ENCODE data around the gene ALKBH5.

Gene ALKBH5

GRCh38 chr17:18183334-18184142 is at the start of gene ALKBH5:
ALKBH5 (plus strand) TSS chr17:18183828; CDS start chr17:18184244, 416 bp downstream.
- peak; percentile 97 to 100 (median 100) for DNase-seq

GRCh38 chr17:18136357-18136756 is 47.3 kb upstream of the ALKBH5 start:
- DNase-seq, result no peak

DNA sequence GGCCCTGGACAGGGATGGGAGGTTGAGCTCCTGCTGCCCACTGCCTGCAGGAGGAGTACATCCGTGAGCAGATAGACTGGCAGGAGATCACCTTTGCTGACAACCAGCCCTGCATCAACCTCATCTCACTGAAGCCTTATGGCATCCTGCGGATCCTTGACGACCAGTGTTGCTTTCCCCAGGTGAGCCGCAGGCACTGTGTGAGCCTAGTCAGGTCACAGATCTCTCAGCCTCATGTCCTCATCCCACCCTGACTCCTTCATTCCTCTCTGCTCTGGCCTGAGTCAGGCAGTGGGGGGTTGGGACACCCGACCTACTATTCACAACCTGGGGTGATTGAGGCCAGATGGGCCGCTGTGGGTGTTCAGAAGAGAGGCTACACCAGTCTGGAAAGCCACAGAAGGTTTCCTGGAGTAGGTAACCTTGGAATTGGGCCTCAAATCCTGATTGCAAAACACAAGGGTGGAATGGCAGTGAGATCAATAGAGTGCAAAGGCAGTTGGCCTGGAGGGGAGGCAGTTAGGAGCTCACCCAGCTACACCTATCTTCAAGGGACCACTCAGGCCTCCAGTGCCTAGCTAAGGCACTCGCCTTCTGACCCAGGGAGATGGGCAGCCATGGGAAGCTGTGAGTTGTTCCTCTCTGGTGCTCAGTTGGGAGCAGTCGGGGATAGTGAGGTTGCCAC is 45.4 kb upstream of the ALKBH5 start:
- no peak for DNase-seq

DNA sequence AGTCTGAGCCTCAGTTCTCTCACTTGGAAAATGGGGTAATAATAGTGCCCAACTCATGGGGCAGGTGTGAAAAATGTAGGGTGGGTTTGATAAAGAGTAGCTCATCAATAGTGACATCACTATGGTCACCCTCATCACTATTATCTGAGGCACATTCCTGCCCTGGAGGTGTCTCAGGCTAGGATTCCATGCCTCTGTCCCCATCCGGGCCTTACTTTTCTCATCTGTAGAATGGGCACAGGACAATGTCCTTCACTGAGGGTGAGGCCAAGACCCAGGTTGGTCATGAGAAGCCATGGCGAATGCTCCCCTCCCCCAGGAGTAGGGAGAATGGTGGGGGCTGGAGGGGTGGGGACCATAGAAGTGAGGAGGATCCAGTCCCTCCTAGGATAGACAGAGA is 44.5 kb upstream of the ALKBH5 start:
- DNase-seq, result no peak

GRCh38 chr17:18139498-18139897 is 44.1 kb upstream of the ALKBH5 start:
- no peak for DNase-seq

DNA sequence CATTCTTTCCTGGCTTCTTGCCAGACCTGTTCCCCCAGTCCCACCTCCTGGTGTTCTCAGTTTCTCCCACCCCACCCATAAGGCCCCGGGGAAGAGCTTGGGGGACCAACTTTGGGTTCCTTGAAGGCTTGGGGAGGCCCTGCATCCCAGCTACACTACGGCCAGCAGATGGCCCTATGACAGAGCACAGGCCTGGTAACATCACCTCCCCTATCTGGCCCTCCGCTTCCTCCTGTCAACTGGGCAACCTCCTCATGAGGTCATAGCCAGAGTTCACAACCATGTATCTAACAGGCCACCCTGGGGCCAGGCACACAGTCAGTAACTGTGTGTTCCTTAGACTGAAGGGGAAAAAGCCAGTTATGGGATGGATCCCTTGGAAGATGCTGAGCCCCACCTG is 43.7 kb upstream of the ALKBH5 start:
- no peak for DNase-seq

GRCh38 chr17:18140648-18141047 is 43.0 kb upstream of the ALKBH5 start:
- no peak for DNase-seq

- DNase-seq, result peak in 5 of 6 experiments; percentile 5 to 75 (median 30)
Measured at GRCh38 chr17:18141210-18141803, 42.3 kb upstream of the ALKBH5 start.

DNA sequence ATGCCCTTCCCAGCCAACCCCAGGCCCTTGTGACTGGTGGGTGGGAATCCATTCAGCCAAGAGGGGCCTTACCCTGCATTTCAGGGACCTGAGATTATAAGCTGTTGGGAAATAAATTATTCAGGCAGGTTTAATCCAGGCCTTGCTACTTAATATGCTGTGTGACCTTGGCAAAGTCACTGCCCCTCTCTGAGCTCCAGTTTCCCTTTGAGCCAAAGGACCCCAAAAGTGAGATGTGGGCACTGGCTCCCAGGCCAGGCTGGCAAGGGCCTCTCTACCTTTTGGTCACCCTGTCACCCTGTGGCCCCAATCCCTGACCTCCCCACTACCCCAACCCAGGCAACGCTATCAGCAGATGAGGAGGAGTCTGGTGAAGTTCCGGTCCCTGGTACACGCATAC is 41.2 kb upstream of the ALKBH5 start:
- no peak for DNase-seq

DNA sequence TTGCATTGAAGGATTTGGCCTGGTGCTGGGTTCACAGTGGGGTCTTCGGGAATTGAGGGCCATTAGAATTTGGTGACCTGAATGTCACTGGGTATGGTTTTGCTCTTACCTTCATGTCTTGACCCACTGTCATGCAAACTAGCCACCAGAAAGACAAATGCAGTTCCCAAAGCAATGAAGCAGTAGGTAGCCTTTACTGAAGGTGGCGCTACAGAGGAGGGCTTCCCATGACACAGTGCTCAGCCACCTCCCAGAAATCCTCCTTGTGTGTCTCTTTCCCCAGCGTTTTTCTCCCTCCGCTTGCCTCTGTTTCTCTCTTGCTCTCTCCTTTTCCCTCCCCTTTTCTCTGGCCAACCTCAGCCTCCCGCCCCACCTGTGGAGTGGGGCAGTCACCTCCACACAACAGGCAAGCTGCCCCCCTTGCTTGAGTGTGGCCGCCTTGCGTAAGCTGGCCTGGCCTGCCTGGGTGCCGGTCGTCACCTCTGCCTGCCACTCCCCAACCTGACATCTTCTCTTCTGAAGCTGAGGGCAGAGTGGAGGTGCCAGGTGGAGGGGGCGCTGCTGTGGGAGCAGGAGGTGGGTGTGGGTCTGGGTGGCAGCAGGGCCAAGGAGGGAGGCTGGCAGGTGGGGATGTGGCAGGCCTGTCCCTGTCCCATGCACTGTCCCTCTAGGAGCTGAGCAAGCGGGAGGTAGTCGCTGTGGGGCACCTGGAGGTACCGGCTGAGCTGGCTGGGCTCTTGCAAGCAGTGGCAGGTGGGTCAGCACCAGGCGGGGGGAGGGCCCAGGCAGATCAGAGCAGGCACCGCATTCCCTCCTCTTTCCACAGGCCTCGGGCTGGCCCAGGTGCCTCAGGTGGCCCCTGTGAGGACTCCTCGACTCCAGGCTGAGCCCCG is 40.3 kb upstream of the ALKBH5 start:
- DNase-seq, result no peak

- DNase-seq, result no peak
Measured at GRCh38 chr17:18144261-18144660, 39.4 kb upstream of the ALKBH5 start.

DNA sequence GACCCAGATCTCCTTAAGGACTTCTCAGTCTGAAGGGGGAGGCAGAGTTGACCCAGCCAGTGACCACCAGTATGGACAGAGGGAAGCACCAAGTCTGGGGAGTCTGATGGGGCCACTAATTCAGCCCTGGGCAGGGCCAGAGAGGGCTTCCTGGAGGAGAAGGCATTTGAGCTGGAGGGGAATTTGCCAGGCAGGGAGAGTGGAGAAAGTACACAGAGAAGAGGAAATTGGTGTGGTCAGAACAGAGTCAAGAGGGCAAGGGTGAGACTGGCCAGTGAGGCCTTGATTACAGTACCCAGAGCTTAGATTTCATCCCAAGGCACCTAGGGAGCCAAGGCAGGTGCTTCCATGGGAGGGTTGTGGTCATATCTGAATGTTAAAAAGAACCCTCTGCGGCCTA is 38.8 kb upstream of the ALKBH5 start:
- DNase-seq, result no peak

- DNase-seq, result no peak
Measured at GRCh38 chr17:18145811-18146210, 37.8 kb upstream of the ALKBH5 start.

DNA sequence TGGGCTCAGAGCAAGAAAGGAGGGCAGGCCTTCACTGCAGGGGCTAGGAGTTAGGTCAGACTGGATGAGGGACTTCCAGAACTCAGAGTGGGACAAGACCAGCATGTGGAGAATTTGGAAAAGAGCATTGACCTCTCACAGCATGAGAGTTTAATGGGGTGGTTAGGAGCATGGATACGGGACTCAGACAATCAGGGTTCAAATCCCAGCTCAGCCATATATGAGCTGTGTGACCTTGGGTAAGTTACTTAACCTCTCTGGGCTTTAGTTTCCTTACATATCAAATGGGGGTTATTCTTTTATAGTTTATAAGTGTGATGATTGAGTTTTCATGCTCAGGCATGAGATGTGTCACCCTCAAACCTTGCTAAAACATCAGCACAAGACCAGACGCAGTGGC is 37.4 kb upstream of the ALKBH5 start:
- DNase-seq, result no peak

DNA sequence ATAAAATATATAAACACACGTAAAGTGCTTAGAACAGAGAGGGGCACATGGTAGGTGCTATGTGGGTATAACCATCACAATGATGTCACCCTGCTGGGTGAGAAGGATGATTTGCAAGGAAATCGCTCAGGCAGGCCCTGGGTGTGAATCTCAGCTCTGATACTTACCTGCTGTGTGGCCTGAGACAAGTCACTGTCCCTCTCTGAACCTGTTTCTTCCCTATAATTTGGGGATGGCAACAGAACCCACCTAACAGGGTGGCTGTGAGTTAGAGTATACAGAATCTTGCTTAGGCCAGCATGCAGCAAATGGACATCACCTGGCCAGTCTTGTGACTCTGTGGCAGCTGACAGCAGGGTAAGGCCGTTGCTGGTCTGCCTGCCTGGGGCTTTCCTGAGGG is 36.6 kb upstream of the ALKBH5 start:
- no peak for DNase-seq

DNA sequence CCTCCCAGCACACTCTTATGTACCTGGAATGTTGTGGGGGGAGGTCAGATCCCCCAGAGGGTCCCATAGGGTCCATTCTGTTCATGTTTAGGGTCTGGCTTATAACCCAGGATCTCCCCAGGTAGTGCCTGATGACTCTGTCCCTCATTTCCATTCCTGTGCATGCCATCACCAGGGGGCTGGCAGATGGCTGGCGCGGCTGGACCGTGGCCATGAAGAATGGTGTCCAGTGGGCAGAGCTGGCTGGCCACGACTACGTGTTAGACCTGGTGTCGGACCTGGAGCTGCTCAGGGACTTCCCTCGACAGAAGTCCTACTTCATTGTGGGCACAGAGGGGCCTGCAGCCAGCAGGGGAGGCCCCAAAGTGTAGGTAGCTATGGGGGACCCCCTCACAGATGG is 35.0 kb upstream of the ALKBH5 start:
- no peak for DNase-seq

GRCh38 chr17:18151290-18151689 is 32.3 kb upstream of the ALKBH5 start:
- DNase-seq, result no peak

- no peak for DNase-seq
Measured at GRCh38 chr17:18155179-18155578, 28.4 kb upstream of the ALKBH5 start.

DNA sequence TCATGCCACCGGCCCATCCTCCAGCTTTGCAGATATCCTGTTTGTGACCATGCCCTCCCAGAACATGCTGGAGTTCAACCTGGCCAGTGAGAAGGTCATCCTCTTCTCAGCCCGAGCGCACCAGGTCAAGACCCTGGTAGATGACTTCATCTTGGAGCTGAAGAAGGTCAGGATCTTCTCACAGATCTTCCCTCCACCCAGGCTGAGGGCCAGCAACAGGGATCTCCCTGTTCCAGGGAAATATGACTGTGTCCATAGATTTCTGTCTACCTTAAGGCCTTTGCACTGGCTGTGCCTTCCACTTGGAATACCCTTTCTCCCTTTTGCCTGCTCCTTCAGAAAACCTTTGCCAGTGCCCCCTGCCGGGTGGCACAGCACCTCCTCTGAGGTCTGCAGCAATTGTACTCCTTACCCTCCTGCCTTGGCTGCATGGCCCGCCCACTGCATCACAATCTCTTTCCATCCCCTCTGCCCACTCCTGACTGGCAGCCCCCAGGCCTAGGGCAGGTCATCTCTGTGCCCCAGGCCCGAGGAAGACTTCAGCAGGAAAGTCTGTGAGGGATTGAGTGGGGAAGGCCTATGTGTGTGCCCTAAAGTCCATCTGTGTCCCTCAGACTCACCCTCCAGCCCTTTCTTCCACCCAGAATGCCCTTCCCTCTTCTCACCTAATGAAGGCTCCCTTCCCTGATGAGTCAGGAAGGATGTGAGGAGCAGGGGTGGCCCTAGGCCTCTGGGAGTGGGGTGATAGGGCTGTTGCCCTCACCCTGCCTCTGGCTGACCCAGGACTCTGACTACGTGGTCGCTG is 27.3 kb upstream of the ALKBH5 start:
- DNase-seq, result peak in 1 of 6 experiments; percentile 13

- DNase-seq, result no peak
Measured at GRCh38 chr17:18156976-18157280, 26.7 kb upstream of the ALKBH5 start.

GRCh38 chr17:18157354-18157985 is 26.2 kb upstream of the ALKBH5 start:
- no peak for DNase-seq
